Heart right ventricle (tissue), 16 donors: ENCODE data around the gene SPEM2. TPM values are rescaled to one million over a fixed set of nuclear protein-coding genes. Genes with fewer than 3 reads are reported as not detected.
A peak's percentile ranks its signal among the peaks of the same experiment; 100 is the strongest.

Experiments used
- ATAC-seq, 8 donors: fragments of 200-7000 bp; cut with Tn5 transposase; one replicate each; pipeline ENCODE4 v1.9.1; 2020; ENCODE audit warnings: mild to moderate bottlenecking in 8 of 8, moderate library complexity in 8 of 8, moderate number of reproducible peaks in 1 of 8
- DNase-seq, 2 donors: peaks; one replicate each; pipeline ENCODE4 v3.0.0-alpha.2; 2020
- H3K27ac ChIP-seq, 10 donors: fragments of 200-600 bp; sonication (generic) in 2 of 10; one replicate each; pipeline versions ENCODE4 v1.5.0 to v1.8.0; 2020 to 2022; ENCODE audit warnings: mild to moderate bottlenecking in 3 of 10
- H3K27me3 ChIP-seq, 7 donors: fragments of 200-600 bp; one replicate each; pipeline ENCODE4 v1.8.0; 2021 to 2022; ENCODE audit warnings: mild to moderate bottlenecking in 2 of 7
- H3K36me3 ChIP-seq, 9 donors: fragments of 200-600 bp; sonication (generic) in 1 of 9; one replicate each; pipeline versions ENCODE4 v1.5.0 to v1.8.0; 2020 to 2022; ENCODE audit warnings: mild to moderate bottlenecking in 2 of 9
- H3K4me1 ChIP-seq, 9 donors: fragments of 200-600 bp; sonication (generic) in 1 of 9; one replicate each; pipeline versions ENCODE4 v1.5.0 to v1.8.0; 2020 to 2022; ENCODE audit warnings: mild to moderate bottlenecking in 4 of 9
- H3K4me3 ChIP-seq, 10 donors: fragments of 200-600 bp; sonication (generic) in 2 of 10; one replicate each; pipeline versions ENCODE4 v1.5.0 to v1.8.0; 2020 to 2022; ENCODE audit warnings: mild to moderate bottlenecking in 7 of 10, moderate library complexity in 2 of 10
- H3K9me3 ChIP-seq, 11 donors: fragments of 200-600 bp in 10 of 11; sonication (generic) in 2 of 11; one replicate each; pipeline versions ENCODE4 v1.5.0 to v1.8.0; 2013 to 2022; ENCODE audit warnings: mild to moderate bottlenecking in 2 of 11, control low read depth in 1 of 11, moderate library complexity in 1 of 11
- CTCF ChIP-seq, 9 donors: fragments of 200-600 bp; sonication (generic) in 2 of 9; IDR thresholded peaks; one replicate each; pipeline versions ENCODE4 v1.5.0 to v1.8.0; 2021 to 2022; ENCODE audit warnings: antibody characterized with exemption in 9 of 9, mild to moderate bottlenecking in 5 of 9, moderate library complexity in 1 of 9
- WGBS, 2 donors: extraction: QIAGEN DNeasy Blood & Tissue Kit; methylation state at CpG; one replicate each; pipeline ENCODE4 v1.1.7; 2013; ENCODE audit warnings: inconsistent platforms in 1 of 2; 5-methylcytosine and 5-hydroxymethylcytosine counted together
- intact Hi-C, 10 donors: fragments of 100-400 bp; cut with DNase I; formaldehyde crosslinking; loops; one replicate each; pipeline versions ENCODE4 v1.11.1 to v1.14.2; 2022
- polyA plus RNA-seq, 2 donors: library from polyadenylated mRNA; stranded (reverse); fragments of 200-250 nt; gene quantifications; one replicate each; pipeline ENCODE4 v1.2.3, GENCODE V29; 2013
- total RNA-seq, 10 donors: library from RNA; stranded (reverse); fragmentation: NEBNext Ultra II Directional in 3 of 10; extraction: Animal tissue kit (Norgen Biotek cat#: 25700) in 3 of 10; gene quantifications; one replicate each; pipeline versions ENCODE4 v1.2.1 to v1.2.4, GENCODE V29; 2021 to 2023
- donor health status: Arrhythmogenic right ventricular cardiomyopathy.
- donor health status: ischemic (EF 13 %, LVEDD 7.1; RV severe dilation, severe dysfunction).
- donor health status: healthy with polysubstance abuse.
- donor health status: DM: no; HTN: yes; CAD: no.
- donor health status: DM: no; HTN: no; CAD: no.
- donor health status: ischemic (EF 25% LVEDD 6.9; RV normal size, moderate dysfunction).
- donor health status: ischemic (EF 25% LVEDD 5.7; RV mildly dilated, moderate dysfunction).
- donor health status: healthy.
- donor health status: DM: yes; HTN: yes; CAD: no.
- donor health status: Ischemic cardiomyopathy.
- donor health status: ischemic (EF 35%, LVEDD 5.7; RV mildly dilated, moderate dysfunction).
- donor health status: nonischemic (EF 11% LVEDD 7.7; RV severe dilation, severe dysfunction).
- donor health status: DM: yes; HTN: yes; CAD: no.
- donor health status: PGD.
- donor health status: ischemic (EF 29% LVEDD 5.4; RV normal size, mild dysfunction).
- donor health status: nonischemic (EF 23%, LVEDD 6.1; RV moderate dilation, normal function).

The SPEM2 gene
- total and polyA plus RNA-seq, 12 donors, result not detected

GRCh38 chr17:7382901-7383300 is 42.5 kb upstream of the SPEM2 start:
- Histone ChIP-seq H3K9me3 (peaks cover 0 to 5% (median 0%) of the 10 kb centered on the region in 11 donors), H3K4me3 (no peak overlapping the region), H3K27ac (no peak overlapping the region), H3K36me3 (peaks cover 0 to 12% (median 0%) of the 10 kb centered on the region in 9 donors), H3K4me1 (peaks cover 6 to 33% (median 30%) of the 10 kb centered on the region in 9 donors), H3K27me3 (peaks cover 0 to 61% (median 0%) of the 10 kb centered on the region in 7 donors)
- intact Hi-C loops, result no loop called here
- no peak for DNase-seq
- 88 to 91% methylated on average over 10 of the region's 10 CpGs for WGBS, 2 donors
- no peak for ATAC-seq
- TF ChIP-seq CTCF (IDR thresholded peaks at IDR 0.05), result no peak

- 78 to 81% methylated on average over 11 of the region's 11 CpGs for WGBS, 2 donors
These were observed 42.1 kb upstream of the SPEM2 start for GRCh38 chr17:7383371-7383741.

GRCh38 chr17:7383742-7384488 is 41.5 kb upstream of the SPEM2 start:
- peak overlapping the region in 2 of 10 donors; percentile 15 to 50 for H3K27ac ChIP-seq
- no peak for TF ChIP-seq CTCF (IDR thresholded peaks at IDR 0.05)
- peaks cover 6 to 33% (median 30%) of the 10 kb centered on the region in 9 donors for H3K4me1 ChIP-seq
- peaks cover 0 to 4% (median 0%) of the 10 kb centered on the region in 11 donors for H3K9me3 ChIP-seq
- WGBS, 2 donors, result 9 to 16% methylated on average over 65 of the region's 65 CpGs
- intact Hi-C loops, result no loop called here
- peak overlapping the region in 9 of 10 donors; percentile 34 to 55 (median 51) for H3K4me3 ChIP-seq
- H3K27me3 ChIP-seq, result peaks cover 0 to 58% (median 0%) of the 10 kb centered on the region in 7 donors
- DNase-seq, result peak in 1 of 2 donors; percentile 55
- peaks cover 0 to 22% (median 0%) of the 10 kb centered on the region in 9 donors for H3K36me3 ChIP-seq
- ATAC-seq, result peak; percentile 51 to 77 (median 62)

More at GRCh38 chr17:7383371-7383741, 42.1 kb upstream of the SPEM2 start:
- ATAC-seq (no peak), DNase-seq (no peak)
- peaks cover 0 to 16% (median 0%) of the 10 kb centered on the region in 9 donors for H3K36me3 ChIP-seq
- H3K4me3 ChIP-seq, result peak overlapping the region in 8 of 10 donors; percentile 34 to 55 (median 52)
- H3K27ac ChIP-seq, result no peak overlapping the region
- H3K9me3 ChIP-seq, result peaks cover 0 to 5% (median 0%) of the 10 kb centered on the region in 11 donors
- peaks cover 6 to 33% (median 30%) of the 10 kb centered on the region in 9 donors for H3K4me1 ChIP-seq
- no peak for TF ChIP-seq CTCF (IDR thresholded peaks at IDR 0.05)
- intact Hi-C loops, result no loop called here
- H3K27me3 ChIP-seq, result peaks cover 0 to 61% (median 0%) of the 10 kb centered on the region in 7 donors

- 53 to 54% methylated on average over 23 of the region's 23 CpGs for WGBS, 2 donors
- ATAC-seq, result no peak
- no peak for TF ChIP-seq CTCF (IDR thresholded peaks at IDR 0.05)
These were observed 40.8 kb upstream of the SPEM2 start for GRCh38 chr17:7384489-7385081.

More at GRCh38 chr17:7384489-7385081, 40.8 kb upstream of the SPEM2 start:
- peak overlapping the region in 9 of 10 donors; percentile 34 to 55 (median 51) for H3K4me3 ChIP-seq
- intact Hi-C loops, result no loop called here
- no peaks in the 10 kb centered on the region for H3K9me3 ChIP-seq
- peaks cover 0 to 28% (median 6%) of the 10 kb centered on the region in 9 donors for H3K36me3 ChIP-seq
- H3K27me3 ChIP-seq, result peaks cover 0 to 51% (median 0%) of the 10 kb centered on the region in 7 donors
- no peak for DNase-seq
- peak overlapping the region in 2 of 10 donors; percentile 15 to 50 for H3K27ac ChIP-seq
- peaks cover 6 to 33% (median 30%) of the 10 kb centered on the region in 9 donors for H3K4me1 ChIP-seq
